GM23338 (cell line): ENCODE results near the gene ATP9A.

Experiments used
- CREB1 ChIP-seq: fragments of 250-450 bp; sonication (Bioruptor Pico); IDR thresholded peaks from 2 replicates; pipeline ENCODE4 v1.5.0; 2020; ENCODE audit warnings: low read depth, mild to moderate bottlenecking, moderate library complexity
- CTCF ChIP-seq, 2 experiments: fragments of 200-600 bp in 1 of 2; sonication (generic) in 1 of 2; conservative IDR thresholded peaks; 2 replicates each; pipeline versions ENCODE4 v1.5.1 to v1.6.1; 2016 to 2017; ENCODE audit warnings: antibody characterized with exemption in 2 of 2, low read depth in 2 of 2, mild to moderate bottlenecking in 2 of 2, moderate library complexity in 1 of 2
- EZH2 ChIP-seq: fragments of 200-600 bp; sonication (generic); IDR thresholded peaks from one replicate; pipeline ENCODE4 v1.8.0; 2017; ENCODE audit warnings: antibody characterized with exemption, mild to moderate bottlenecking, low read depth; ENCODE audit not compliant: unreplicated experiment
- EZH2phosphoT487 ChIP-seq: fragments of 200-600 bp; sonication (generic); IDR thresholded peaks from one replicate; pipeline ENCODE4 v1.8.1; 2018; ENCODE audit warnings: antibody characterized with exemption; ENCODE audit not compliant: unreplicated experiment
- JUNB ChIP-seq: IDR thresholded peaks from one replicate; pipeline ENCODE4 v1.6.1; 2016; ENCODE audit warnings: antibody characterized with exemption; ENCODE audit not compliant: unreplicated experiment
- NANOG ChIP-seq: IDR thresholded peaks from 2 replicates; pipeline ENCODE4 v1.6.1; 2016; ENCODE audit warnings: antibody characterized with exemption, borderline replicate concordance
- POLR2AphosphoS5 ChIP-seq: IDR thresholded peaks from 2 replicates; pipeline ENCODE4 v1.6.1; 2016; ENCODE audit warnings: antibody characterized with exemption, low read depth
- REST ChIP-seq: IDR thresholded peaks from one replicate; pipeline ENCODE4 v1.6.1; 2018; ENCODE audit warnings: antibody characterized with exemption; ENCODE audit not compliant: unreplicated experiment
- STAT1 ChIP-seq: IDR thresholded peaks from one replicate; pipeline ENCODE4 v1.6.1; 2016; ENCODE audit warnings: antibody characterized with exemption; ENCODE audit not compliant: unreplicated experiment
- ZNF331 ChIP-seq: fragments of 250-450 bp; sonication (Bioruptor Pico); IDR thresholded peaks from 2 replicates; pipeline ENCODE4 v1.5.0; 2020; ENCODE audit warnings: low read depth, mild to moderate bottlenecking, moderate library complexity

- no peak for TF ChIP-seq CTCF (conservative IDR thresholded peaks at IDR 0.05; ENCODE audit: low read depth in 2 of 2)
- TF ChIP-seq CREB1 (CRISPR knock-in tag), result no peak
- no peak for TF ChIP-seq EZH2phosphoT487
- TF ChIP-seq EZH2, result no peak
- no peak for TF ChIP-seq POLR2AphosphoS5
- TF ChIP-seq REST, result no peak
- no peak for TF ChIP-seq JUNB
- no peak for TF ChIP-seq NANOG
- TF ChIP-seq ZNF331, result no peak
- TF ChIP-seq STAT1, result no peak
Observed at GRCh38 chr20:51803148-51803854, 35.1 kb upstream of the ATP9A start.
